ENCODE results near the gene SCN2B. TPM values are rescaled to one million over a fixed set of nuclear protein-coding genes. Genes with fewer than 3 reads are reported as not detected.

The SCN2B gene, protein sequence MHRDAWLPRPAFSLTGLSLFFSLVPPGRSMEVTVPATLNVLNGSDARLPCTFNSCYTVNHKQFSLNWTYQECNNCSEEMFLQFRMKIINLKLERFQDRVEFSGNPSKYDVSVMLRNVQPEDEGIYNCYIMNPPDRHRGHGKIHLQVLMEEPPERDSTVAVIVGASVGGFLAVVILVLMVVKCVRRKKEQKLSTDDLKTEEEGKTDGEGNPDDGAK
- polyA plus RNA-seq (ENCODE audit: insufficient read length in 3 of 3), result 1 to 10 TPM; 4.6 to 5.1 (median 5.0) TPM

DNA sequence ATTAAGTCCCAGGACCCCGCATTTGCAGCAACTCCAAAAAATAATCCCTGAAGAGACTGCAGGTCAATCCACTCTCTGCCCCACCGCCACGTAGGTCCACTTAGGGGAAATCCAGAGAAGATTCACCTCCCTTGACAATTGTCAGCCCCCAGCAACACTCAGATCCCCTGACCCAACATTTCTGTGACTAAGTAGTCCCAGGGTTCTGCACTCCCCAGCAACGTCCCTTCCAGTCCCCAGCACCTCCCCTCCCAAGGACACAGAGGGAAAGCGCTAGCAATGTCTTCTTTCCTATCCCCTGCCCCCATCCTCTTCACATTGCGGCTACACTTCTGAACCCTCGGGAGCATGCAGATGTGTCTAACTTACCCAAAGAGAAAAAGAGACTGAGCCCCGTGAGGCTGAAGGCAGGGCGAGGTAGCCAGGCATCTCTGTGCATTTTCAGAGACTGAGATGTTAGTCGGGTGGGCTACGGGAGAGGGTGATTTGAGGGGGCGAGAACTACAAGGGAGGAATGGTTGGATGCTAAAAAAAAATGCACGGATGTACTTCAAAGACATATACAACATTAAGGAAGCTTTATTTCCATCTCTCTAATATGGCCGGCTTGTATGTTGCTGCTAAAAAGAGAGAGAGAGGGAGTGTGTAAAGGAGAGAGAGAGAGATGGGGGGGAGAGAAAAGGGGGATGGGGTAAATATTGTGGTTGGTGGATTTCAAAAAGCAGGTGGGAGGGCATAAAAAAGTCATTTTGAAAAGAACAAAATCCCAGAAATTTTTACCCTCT is at the start of gene SCN2B:
SCN2B (minus strand) TSS at position 647 of the 785 bp plus-strand sequence; CDS start at position 439, 208 bp downstream.
- DNase-seq (ENCODE audit: low read depth in 3 of 3, low spot score in 2 of 3), result no peak

DNA sequence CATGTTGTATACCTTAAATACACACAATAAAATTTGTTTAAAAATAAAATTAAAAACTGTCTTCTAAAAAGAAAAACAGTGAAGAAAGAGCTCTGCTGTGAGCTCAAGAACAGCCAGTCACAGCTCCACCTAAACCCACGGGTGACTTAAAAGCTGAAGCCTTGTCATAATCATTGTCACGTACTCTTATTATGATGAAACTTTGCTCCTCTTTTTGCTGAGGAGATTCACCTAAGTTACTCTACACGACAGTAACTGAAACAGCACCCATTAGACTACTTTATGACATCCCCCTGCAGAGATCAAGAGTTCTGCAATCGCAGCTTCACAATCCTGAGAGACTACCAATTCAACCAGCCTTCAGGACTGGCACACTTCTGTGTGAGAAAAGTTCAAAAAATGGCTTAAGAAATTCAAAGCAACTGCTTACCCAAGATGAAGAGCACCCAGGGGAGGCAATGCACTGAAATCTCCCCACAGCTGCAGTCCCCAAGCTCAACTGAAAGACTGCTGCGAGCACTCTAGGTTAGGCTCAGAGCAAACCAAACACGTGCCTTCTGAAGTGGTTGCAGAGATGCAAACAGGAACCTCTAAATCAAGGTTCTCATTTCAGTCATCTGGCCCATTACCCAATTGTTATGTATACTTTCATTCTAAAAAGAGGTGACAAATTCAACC is 48.2 kb upstream of the SCN2B start, which contains the start of gene JAML:
JAML (minus strand) TSS at position 501 of the 678 bp plus-strand sequence. CDS start 10,145 bp downstream, outside the sequence.
- no peak for DNase-seq (ENCODE audit: low read depth in 3 of 3, low spot score in 2 of 3)

DNA sequence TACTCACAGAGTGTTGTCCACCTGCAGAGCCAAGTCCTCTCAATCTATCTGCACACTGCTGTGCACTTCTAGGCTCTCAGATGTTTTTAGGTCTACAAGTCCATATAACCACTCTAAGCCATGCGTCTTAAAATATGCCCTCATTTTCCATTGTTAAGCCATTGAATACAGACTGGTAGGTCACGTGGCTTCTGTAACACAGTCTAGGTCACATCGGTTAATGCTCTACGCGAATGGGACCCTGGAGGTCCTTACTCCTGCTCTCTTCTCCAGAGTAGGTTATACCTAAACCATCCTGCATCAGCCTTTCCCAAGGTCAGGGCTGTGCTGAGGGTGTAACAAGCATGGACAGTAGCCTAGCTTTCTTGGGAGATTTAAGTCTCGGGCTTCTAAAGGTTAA is 47.6 kb upstream of the SCN2B start:
- no peak for DNase-seq (ENCODE audit: low read depth in 3 of 3, low spot score in 2 of 3)

DNA sequence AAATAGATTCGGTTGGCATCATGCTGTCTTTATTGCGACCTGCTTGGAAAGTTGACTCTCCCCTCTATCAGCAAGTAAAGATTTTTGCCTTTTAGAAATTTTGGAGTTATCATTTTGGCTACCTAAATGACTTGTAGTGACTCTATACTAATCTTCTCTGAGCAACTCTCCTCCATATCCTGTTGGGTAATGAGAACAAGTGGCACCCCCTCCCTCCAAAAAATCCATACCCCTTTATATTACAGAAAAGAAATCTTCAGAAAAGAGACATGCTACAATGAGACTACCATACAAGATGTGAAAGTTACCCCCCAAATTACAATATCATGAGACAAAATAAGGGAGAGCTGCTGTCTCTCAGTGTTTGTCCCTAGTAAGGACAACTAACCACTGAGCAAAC is 47.1 kb upstream of the SCN2B start:
- no peak for DNase-seq (ENCODE audit: low read depth in 3 of 3, low spot score in 2 of 3)

DNA sequence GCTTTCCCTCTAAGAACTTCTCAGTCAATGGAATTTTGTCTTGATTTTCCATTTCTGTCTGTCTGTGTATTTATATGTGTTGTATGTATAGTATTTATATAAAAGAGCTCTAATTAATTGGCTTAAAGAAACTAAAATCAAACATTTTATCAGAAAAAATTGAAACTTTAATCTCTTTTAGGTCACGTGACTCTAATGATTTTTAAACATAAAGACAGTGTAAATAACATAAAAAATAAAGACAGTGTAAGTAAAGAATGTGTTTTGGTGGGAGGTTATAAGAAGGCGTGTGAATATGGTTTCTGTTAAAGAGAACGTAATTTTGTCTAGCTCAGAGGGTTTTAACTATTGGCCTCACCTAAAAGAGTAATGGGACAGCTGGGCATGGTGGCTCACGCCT is 46.0 kb upstream of the SCN2B start:
- DNase-seq (ENCODE audit: low read depth in 3 of 3, low spot score in 2 of 3), result no peak

DNA sequence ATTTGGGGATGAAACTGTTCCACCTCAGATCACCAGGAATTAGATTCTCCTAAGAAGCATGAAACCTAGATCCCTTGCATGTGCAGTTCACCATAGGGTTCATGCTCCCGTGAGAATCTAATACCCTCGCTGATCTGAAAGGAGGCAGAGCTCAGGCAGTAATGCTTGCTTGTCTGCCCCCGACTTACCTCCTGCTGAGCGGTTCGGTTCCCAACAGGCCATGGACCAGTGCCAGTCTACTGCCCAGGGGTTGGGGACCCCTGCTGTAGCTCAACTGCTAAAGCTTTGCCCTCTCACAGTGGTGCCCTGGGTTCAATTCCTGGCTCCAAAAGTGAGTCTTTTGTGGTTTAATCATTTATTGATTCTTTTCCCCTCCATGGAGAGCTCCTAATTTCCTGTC is 45.0 kb upstream of the SCN2B start:
- no peak for DNase-seq (ENCODE audit: low read depth in 3 of 3, low spot score in 2 of 3)

DNA sequence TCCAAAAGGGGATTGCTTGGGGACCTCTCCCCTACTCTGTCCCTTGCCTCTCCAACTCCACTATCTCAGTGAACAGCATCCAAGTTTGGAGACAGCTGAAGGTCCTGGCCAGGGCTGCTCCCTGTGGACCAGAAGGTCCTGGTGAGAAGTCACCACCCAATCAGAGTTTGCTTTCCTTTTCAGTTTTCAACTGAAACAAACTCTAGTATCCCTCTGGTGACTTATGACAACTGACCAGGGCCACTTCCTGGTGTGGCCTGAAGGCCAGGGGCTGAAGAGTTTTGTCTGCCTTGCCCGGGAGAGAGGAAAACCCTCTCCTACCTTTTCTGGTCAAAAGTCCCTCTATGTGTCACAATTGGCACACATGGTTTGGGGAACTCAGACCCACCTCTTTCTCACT is 43.3 kb upstream of the SCN2B start:
- DNase-seq (ENCODE audit: low read depth in 3 of 3, low spot score in 2 of 3), result no peak

DNA sequence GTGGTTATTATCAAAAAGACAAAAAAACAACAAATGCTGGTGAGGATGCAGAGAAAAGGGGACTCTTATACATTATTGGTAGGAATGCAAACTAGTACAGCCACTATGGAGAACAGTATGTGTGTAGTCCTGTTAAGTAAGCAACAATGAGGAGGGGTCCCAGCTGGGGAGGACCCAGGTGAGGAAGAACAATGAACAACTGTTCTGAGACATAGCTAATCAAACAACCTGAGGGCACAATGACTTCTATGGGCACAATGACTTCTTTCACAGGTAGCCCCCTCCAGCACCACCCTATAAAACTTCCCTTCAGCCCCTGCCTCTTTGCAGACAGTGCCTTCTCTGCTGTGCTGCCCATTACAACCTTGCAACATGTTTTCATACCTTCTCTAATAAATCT is 42.8 kb upstream of the SCN2B start:
- no peak for DNase-seq (ENCODE audit: low read depth in 3 of 3, low spot score in 2 of 3)

DNA sequence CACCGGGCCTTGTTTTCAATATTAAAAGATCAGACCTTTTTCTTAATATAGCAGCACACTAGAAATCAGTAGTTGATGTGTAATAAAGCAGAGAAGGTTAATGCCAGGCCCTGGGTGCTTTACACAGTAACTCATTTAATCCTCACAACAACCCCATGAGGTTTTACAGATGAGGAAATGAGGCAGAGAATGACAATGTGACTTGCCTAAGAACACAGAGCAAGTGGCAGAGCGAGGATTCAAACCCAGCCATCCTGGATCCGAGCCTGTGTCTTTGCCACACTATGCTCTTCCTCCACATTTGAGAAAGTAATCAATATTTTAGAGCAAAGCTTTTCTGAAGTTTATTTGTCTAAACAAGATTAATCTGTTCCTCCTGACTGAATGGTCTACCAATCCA is 41.1 kb upstream of the SCN2B start:
- DNase-seq (ENCODE audit: low read depth in 3 of 3, low spot score in 2 of 3), result no peak

DNA sequence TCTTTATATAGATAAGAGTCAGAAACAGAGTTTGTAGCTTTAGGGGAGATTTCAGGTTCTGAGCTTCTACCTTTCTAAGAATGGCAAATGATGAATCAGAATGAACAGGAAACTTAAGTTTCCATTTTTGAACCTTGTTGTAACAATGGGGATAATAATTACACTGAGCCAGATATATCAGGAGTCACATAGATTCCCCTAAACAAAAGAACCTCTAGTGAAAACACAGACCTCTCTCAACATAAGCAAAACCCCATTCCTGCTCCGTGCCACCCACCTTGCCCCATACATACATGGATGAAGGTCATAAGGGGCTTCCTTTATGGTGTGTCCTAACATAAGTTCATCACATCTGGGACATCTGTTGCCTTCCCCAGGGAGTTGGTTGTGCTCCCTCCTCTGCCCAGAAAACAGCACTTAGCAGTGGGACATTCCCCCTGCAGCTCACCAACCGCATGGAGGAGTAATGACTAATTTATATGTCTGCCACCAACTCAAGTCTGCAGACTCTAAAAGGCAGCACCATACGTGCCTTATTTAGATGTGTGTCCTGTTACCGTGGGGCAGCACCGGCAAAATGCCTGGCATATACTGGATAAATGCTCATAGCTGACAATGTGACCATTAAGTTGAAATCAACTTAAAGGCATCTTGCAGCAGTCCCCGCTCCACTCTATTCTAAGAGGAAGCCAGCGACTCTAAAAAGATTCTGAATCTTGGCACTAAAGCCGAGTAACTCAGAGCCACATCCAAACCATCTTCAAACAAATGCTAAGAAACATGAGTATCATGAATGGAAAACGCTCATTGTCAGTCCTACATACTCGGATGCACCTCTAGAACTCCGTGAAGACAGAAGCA is 40.4 kb upstream of the SCN2B start:
- DNase-seq (ENCODE audit: low read depth in 3 of 3, low spot score in 2 of 3), result no peak

DNA sequence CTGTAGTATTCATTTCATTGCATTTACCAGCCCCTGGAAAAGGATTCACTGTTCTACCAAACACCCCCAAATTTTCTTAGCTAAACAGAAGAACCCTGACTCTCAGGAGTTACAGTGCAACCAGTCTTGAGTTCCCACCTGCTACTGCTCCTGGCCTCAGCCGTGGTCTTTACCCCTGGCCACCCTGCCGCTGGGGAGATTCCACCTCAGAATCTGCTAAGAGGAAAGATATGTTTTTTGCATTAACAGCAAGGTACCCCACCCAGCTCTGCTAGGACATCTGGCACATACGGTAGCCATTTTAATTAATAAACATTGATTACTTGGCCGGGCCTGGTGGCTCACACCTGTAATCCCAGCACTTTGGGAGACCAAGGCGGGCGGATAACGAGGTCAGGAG is 39.3 kb upstream of the SCN2B start:
- DNase-seq (ENCODE audit: low read depth in 3 of 3, low spot score in 2 of 3), result no peak

DNA sequence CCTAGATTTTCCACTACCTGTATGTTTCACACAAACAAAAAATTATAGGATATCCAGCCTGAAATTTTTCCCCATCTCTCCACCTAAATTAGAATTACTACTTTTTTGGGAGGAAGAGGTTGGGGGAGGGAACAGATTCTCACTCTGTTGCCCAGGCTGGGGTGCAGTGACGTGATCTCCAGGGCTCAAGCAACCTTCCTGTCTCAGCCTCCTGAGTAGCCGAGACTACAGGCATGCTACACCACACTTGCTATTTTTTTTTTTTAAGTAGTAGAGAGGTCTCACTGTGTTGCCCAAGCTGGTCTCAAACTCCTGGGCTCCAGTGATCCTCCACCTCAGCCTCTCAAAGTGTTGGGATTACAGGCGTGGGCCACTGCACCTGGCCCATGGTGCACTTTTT is 38.8 kb upstream of the SCN2B start:
- DNase-seq (ENCODE audit: low read depth in 3 of 3, low spot score in 2 of 3), result no peak

DNA sequence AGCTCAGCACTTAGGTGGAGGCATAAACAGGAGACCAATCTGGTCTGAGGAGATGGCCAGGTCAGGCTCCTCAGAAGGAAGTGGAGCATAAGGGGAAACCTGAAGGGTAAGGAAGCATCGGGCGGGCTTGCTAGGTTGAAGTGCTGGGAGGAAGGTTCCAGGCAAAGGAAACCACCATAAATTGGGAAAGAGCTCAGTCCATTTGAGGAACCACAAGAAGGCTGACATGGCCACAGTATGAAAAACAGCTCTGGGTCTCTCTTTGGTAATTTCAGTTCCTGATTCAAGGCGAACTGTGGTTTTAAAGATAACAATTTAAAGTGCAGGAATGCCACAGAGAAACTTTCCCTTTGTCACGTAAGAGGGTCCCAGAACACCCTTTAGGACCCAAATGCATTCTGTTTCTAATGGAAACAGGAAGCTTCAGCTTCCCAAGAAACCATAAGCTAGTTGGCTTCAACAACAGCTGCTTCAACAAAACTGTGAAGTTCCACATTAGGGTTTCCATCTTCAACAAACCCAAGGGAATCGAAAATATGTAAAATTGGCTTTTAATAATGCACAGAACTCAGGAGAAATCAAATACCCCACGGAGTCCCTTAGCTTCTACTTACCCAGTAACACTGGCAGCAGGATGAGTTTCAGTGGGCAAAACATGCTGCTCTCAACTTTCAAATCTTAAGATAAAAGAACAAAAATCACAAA is 37.9 kb upstream of the SCN2B start:
- DNase-seq (ENCODE audit: low read depth in 3 of 3, low spot score in 2 of 3), result no peak

DNA sequence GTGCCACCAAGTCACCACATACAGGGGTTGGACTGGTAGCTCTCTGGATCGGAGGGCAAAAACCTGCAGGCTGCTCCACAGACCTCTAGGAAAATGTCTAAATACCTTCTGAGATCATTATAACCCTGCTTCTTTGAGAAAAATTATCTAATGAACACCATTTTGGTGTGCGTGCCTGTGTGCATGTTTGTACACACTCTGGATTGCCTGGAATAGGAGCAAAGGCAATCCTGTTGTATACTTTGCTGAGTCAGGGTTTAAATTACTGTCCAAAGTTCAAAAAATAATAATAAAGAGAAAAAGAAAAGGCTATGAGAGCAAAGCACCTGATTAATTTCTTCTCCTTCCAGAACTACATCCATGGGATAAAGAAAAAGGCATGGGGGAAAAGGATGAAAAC is 37.3 kb upstream of the SCN2B start:
- no peak for DNase-seq (ENCODE audit: low read depth in 3 of 3, low spot score in 2 of 3)

DNA sequence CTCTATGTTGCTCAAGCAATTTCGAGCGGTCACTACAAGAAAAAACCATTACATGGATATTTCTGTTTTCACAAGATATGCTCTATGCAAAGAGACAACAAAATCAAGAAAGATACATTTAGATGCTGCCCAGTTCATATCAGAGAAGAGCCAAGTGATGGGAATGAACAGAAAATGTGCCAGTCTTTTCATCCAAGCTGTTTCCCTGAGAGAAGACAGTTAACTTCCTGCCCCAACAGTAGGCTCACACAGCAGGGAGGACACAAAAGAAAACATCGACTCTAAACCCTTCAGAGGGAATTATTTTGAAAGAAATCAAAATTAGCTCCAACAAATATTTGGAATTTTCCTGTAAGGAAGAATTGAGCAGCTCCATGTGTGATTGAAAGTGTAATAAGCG is 36.8 kb upstream of the SCN2B start:
- DNase-seq (ENCODE audit: low read depth in 3 of 3, low spot score in 2 of 3), result no peak

DNA sequence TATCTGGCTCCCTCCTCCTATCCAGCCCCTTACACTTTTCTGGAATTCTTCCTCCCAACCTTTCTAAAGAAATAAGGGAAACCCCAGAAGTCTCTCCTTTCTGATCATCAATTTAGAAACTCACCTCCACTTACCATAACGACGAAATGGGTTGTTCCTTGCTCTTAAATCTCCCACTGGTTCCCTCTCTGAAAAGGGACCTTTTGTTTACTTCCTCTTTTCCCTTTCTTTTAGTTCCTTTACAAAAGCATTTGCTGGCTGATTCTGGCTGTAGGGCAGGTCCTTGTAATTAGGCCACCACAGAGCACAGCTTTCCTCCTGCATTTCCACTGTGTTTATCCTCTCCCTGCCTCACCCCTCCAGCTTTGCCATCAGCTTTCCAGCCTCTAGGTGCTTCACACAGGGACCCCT is 36.3 kb upstream of the SCN2B start:
- no peak for DNase-seq (ENCODE audit: low read depth in 3 of 3, low spot score in 2 of 3)

DNA sequence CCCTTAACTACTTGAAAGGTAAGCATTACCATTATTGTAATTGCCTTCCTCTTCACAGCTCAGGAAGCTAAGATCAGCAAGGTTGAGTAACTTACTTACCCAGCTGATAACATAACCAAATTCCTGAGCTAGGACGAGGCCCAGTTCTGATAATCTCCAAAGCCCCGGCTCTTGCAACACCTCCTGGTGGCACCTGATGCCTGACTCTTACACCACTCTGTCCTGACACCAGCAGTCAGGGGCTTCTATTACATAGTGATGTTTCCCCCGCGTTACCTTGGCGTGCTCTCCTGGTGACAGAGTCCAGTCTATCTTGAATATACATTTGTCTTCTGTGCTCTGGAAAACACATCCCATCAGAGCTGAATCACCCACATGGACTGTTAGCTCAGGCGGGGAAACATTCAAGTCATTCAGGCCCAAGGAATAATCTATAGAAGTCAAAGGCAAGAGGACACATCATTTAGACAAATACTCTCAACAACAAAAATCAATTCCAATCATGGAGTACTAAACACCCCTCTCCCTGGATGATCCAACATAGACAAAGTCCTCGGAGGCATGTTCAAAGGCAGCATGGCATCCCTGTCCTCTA is 35.8 kb upstream of the SCN2B start:
- DNase-seq (ENCODE audit: low read depth in 3 of 3, low spot score in 2 of 3), result no peak

DNA sequence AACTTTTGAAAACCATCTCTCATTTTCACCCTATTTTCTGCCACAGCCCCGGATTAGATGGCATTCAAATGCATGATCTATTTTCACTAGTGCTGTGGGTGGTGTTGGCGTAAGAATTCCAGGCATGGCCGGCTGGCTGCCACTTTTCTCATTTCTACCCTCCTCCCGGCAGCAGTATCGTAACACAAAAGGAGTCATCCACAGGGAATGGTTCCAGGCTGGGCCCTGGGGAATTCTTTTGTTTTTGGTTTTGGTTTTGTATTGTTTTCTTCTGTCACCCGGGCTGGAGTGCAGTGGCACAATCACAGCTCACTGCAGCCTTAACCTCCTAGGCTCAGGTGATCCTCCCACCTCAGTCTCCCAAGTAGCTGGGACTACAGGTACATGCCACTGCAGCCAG is 34.6 kb upstream of the SCN2B start:
- DNase-seq (ENCODE audit: low read depth in 3 of 3, low spot score in 2 of 3), result no peak

DNA sequence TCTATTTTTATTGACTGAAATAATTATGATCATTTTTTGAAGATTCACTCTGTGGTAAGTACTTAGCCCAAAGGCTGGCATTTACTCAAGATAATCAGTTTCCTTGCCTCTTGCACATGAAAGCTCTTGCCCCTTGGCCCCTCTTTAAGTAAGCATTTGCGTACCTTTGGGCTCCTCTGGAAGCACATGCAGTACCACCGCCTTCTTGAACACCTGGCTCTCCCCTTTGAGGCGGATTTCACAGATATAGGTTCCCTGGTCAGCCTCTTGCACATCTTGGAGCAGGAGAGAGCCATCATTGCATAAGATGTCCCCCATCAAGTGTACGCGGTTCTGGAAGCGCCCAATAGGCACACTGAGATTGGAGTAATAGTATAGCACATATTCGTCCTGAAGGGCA is 33.9 kb upstream of the SCN2B start:
- DNase-seq (ENCODE audit: low read depth in 3 of 3, low spot score in 2 of 3), result no peak

DNA sequence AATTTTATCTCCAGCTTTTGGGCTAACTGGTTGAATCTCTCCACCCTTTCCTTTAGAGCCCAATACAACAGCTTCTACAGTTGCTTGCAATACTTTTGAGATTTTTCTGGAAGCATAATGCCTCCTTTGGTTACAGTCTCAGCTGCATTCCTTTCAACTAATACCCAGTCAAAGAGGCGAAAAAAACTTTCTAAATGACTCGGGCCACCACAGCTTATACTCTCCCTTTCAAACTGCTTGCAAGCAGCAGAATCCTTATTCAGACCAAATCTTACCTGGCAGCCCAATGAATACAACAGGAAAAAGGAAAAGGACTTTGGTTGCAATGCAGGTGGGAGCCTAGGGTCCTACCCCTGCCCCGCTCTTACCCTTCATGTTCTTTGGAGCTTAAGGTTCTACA is 32.6 kb upstream of the SCN2B start:
- DNase-seq (ENCODE audit: low read depth in 3 of 3, low spot score in 2 of 3), result no peak

All from right renal cortex interstitium (tissue), 3 donors.